Heart left ventricle (tissue), 13 donors: ENCODE data around the gene ISG20.

Source experiments
- CTCF ChIP-seq, 12 donors: fragments of 200-600 bp; sonication (generic) in 4 of 12; IDR thresholded peaks; one replicate each; pipeline versions ENCODE4 v1.5.0 to v1.8.0; 2018 to 2022; ENCODE audit warnings: antibody characterized with exemption in 12 of 12, mild to moderate bottlenecking in 5 of 12
- POLR2A ChIP-seq, 2 donors: fragments of 450-650 bp; IDR thresholded peaks; one replicate each; pipeline ENCODE4 v1.6.1; 2017; ENCODE audit warnings: antibody characterized with exemption in 2 of 2, mild to moderate bottlenecking in 2 of 2, moderate library complexity in 2 of 2
- donor health status: ischemic (EF 13 %, LVEDD 7.1; RV severe dilation, severe dysfunction).
- donor health status: DM: no; HTN: yes; CAD: no.
- donor health status: DM: no; HTN: no; CAD: no.
- donor health status: ischemic (EF 25% LVEDD 6.9; RV normal size, moderate dysfunction).
- donor health status: ischemic (EF 25% LVEDD 5.7; RV mildly dilated, moderate dysfunction).
- donor health status: ischemic (EF 35%, LVEDD 5.7; RV mildly dilated, moderate dysfunction).
- donor health status: nonischemic (EF 11% LVEDD 7.7; RV severe dilation, severe dysfunction).
- donor health status: DM: yes; HTN: yes; CAD: no.
- donor health status: PGD.
- donor health status: ischemic (EF 29% LVEDD 5.4; RV normal size, mild dysfunction).
- donor health status: nonischemic (EF 23%, LVEDD 6.1; RV moderate dilation, normal function).

GRCh38 chr15:88657326-88658069, 18.7 kb downstream of the ISG20 start:
- TF ChIP-seq CTCF (IDR thresholded peaks at IDR 0.05) (peak; percentile 44 to 81 (median 70)), POLR2A (IDR thresholded peaks at IDR 0.05) (no peak)
